ENCODE measurements around the gene ATP5F1D.

The ATP5F1D gene

GRCh38 chr19:1217366-1217765, 24.2 kb upstream of the ATP5F1D start:
- no peak for TF ChIP-seq CTCF (IDR thresholded peaks at IDR 0.05; ENCODE audit: low read depth, low read length)
- no peak overlapping the region for H3K4me3 ChIP-seq (ENCODE audit: low read depth, low read length)

GRCh38 chr19:1218751-1219567, 22.6 kb upstream of the ATP5F1D start:
- no peak for TF ChIP-seq CTCF (IDR thresholded peaks at IDR 0.05; ENCODE audit: low read depth, low read length)

GRCh38 chr19:1219786-1220476, 21.6 kb upstream of the ATP5F1D start:
- no peak overlapping the region for H3K4me3 ChIP-seq (ENCODE audit: low read depth, low read length)
- no peak for TF ChIP-seq CTCF (IDR thresholded peaks at IDR 0.05; ENCODE audit: low read depth, low read length)

More at GRCh38 chr19:1218751-1219567, 22.6 kb upstream of the ATP5F1D start:
- no peak overlapping the region for H3K4me3 ChIP-seq (ENCODE audit: low read depth, low read length)

GRCh38 chr19:1220477-1220930, 21.0 kb upstream of the ATP5F1D start:
- no peak overlapping the region for H3K4me3 ChIP-seq (ENCODE audit: low read depth, low read length)
- no peak for TF ChIP-seq CTCF (IDR thresholded peaks at IDR 0.05; ENCODE audit: low read depth, low read length)

- peak; percentile 65 for TF ChIP-seq CTCF (IDR thresholded peaks at IDR 0.05; ENCODE audit: low read depth, low read length)
- H3K4me3 ChIP-seq (ENCODE audit: low read depth, low read length), result no peak overlapping the region
Observed at GRCh38 chr19:1220976-1221903, 20.3 kb upstream of the ATP5F1D start.

GRCh38 chr19:1221904-1222255, 19.7 kb upstream of the ATP5F1D start:
- TF ChIP-seq CTCF (IDR thresholded peaks at IDR 0.05; ENCODE audit: low read depth, low read length), result no peak
- no peak overlapping the region for H3K4me3 ChIP-seq (ENCODE audit: low read depth, low read length)

Measured in WI38 (cell line).